ENCODE results near the gene HMG20A.

Gene HMG20A

GRCh38 chr15:77476995-77477394 lies 56.3 kb downstream of the HMG20A start:
- Histone ChIP-seq H3K4me1 (ENCODE audit: control insufficient read depth in 1 of 2, insufficient read depth in 2 of 2, low read length in 2 of 2) (no peaks in the 10 kb centered on the region), H3K4ac (ENCODE audit: low read depth, low read length) (no peak overlapping the region), H4K91ac (ENCODE audit: low read depth, low read length) (no peak overlapping the region), H3K18ac (ENCODE audit: low read length) (no peak overlapping the region), H3K4me2 (ENCODE audit: low read length) (no peak overlapping the region), H3K79me1 (ENCODE audit: low read length) (no peaks in the 10 kb centered on the region), H3K23ac (ENCODE audit: low read length) (no peak overlapping the region), H2BK12ac (ENCODE audit: low read length) (no peak overlapping the region), H2AK5ac (ENCODE audit: low read length) (no peak overlapping the region), H3K36me3 (ENCODE audit: control insufficient read depth in 1 of 2, insufficient read depth in 2 of 2, low read length in 2 of 2) (peaks cover 8 to 13% of the 10 kb centered on the region in 2 experiments), H3K27me3 (ENCODE audit: insufficient read depth, low read length) (no peaks in the 10 kb centered on the region), H4K8ac (ENCODE audit: low read depth, low read length) (no peak overlapping the region), H3K9me3 (ENCODE audit: insufficient read depth, low read depth, low read length) (no peaks in the 10 kb centered on the region), H3K9ac (ENCODE audit: low read length) (no peak overlapping the region), H2BK120ac (ENCODE audit: insufficient read depth, low read length, poor library complexity) (no peak overlapping the region), H3K79me2 (ENCODE audit: control insufficient read depth, insufficient read depth, low read length, poor library complexity) (no peaks in the 10 kb centered on the region), H2AFZ (ENCODE audit: insufficient read depth, low read length, poor library complexity) (no peak overlapping the region), H3K14ac (ENCODE audit: low read length) (no peak overlapping the region), H3K4me3 (ENCODE audit: low read depth, low read length) (no peak overlapping the region), H2BK5ac (ENCODE audit: low read depth, low read length, poor library complexity) (no peak overlapping the region), H4K12ac (ENCODE audit: low read depth, low read length) (no peak overlapping the region), H3K27ac (ENCODE audit: low read depth, low read length) (no peak overlapping the region)
- no CpG with 5 or more reads among the region's 1 CpG for WGBS (ENCODE audit: extremely low coverage, insufficient coverage, insufficient read length)
- DNase-seq, result no peak

DNA sequence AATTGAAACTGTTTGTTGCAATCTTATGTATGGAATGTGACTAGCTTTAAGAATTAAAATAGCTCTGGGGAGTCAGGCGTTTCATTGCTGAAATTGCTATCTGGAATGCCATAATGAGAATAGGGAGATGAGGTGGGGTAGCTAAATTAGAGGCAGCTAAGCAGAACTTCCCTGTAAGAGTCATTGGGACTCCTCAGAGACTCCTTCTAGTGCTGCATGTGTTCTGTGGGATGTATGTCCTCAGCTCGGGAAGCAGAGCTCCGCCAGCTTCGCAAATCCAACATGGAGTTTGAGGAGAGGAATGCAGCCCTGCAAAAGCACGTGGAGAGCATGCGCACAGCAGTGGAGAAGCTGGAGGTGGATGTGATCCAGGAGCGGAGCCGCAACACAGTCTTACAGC lies 57.4 kb downstream of the HMG20A start:
- Histone ChIP-seq H3K18ac (ENCODE audit: low read length) (no peak overlapping the region), H2BK12ac (ENCODE audit: low read length) (no peak overlapping the region), H2BK120ac (ENCODE audit: insufficient read depth, low read length, poor library complexity) (no peak overlapping the region), H2AK5ac (ENCODE audit: low read length) (no peak overlapping the region), H2AFZ (ENCODE audit: insufficient read depth, low read length, poor library complexity) (no peak overlapping the region), H2BK5ac (ENCODE audit: low read depth, low read length, poor library complexity) (no peak overlapping the region), H3K4ac (ENCODE audit: low read depth, low read length) (no peak overlapping the region), H4K91ac (ENCODE audit: low read depth, low read length) (no peak overlapping the region), H3K4me3 (ENCODE audit: low read depth, low read length) (no peak overlapping the region), H3K79me2 (ENCODE audit: control insufficient read depth, insufficient read depth, low read length, poor library complexity) (no peaks in the 10 kb centered on the region), H4K12ac (ENCODE audit: low read depth, low read length) (no peak overlapping the region), H3K4me2 (ENCODE audit: low read length) (no peak overlapping the region), H3K27me3 (ENCODE audit: insufficient read depth, low read length) (no peaks in the 10 kb centered on the region), H3K4me1 (ENCODE audit: control insufficient read depth in 1 of 2, insufficient read depth in 2 of 2, low read length in 2 of 2) (no peaks in the 10 kb centered on the region), H4K8ac (ENCODE audit: low read depth, low read length) (no peak overlapping the region), H3K27ac (ENCODE audit: low read depth, low read length) (no peak overlapping the region), H3K36me3 (ENCODE audit: control insufficient read depth in 1 of 2, insufficient read depth in 2 of 2, low read length in 2 of 2) (peaks cover 6 to 11% of the 10 kb centered on the region in 2 experiments), H3K23ac (ENCODE audit: low read length) (no peak overlapping the region), H3K14ac (ENCODE audit: low read length) (no peak overlapping the region), H3K79me1 (ENCODE audit: low read length) (no peaks in the 10 kb centered on the region), H3K9ac (ENCODE audit: low read length) (no peak overlapping the region), H3K9me3 (ENCODE audit: insufficient read depth, low read depth, low read length) (no peaks in the 10 kb centered on the region)
- DNase-seq, result no peak
- WGBS (ENCODE audit: extremely low coverage, insufficient coverage, insufficient read length), result no CpG with 5 or more reads among the region's 8 CpGs

- Histone ChIP-seq H2AFZ (ENCODE audit: insufficient read depth, low read length, poor library complexity) (no peak overlapping the region), H2AK5ac (ENCODE audit: low read length) (no peak overlapping the region), H3K27ac (ENCODE audit: low read depth, low read length) (no peak overlapping the region), H3K23ac (ENCODE audit: low read length) (no peak overlapping the region), H2BK120ac (ENCODE audit: insufficient read depth, low read length, poor library complexity) (no peak overlapping the region), H2BK12ac (ENCODE audit: low read length) (no peak overlapping the region), H3K4ac (ENCODE audit: low read depth, low read length) (no peak overlapping the region), H3K79me2 (ENCODE audit: control insufficient read depth, insufficient read depth, low read length, poor library complexity) (no peaks in the 10 kb centered on the region), H2BK5ac (ENCODE audit: low read depth, low read length, poor library complexity) (no peak overlapping the region), H3K79me1 (ENCODE audit: low read length) (no peaks in the 10 kb centered on the region), H3K4me1 (ENCODE audit: control insufficient read depth in 1 of 2, insufficient read depth in 2 of 2, low read length in 2 of 2) (peaks cover 0 to 2% of the 10 kb centered on the region in 2 experiments), H3K18ac (ENCODE audit: low read length) (no peak overlapping the region), H3K4me3 (ENCODE audit: low read depth, low read length) (no peak overlapping the region), H3K27me3 (ENCODE audit: insufficient read depth, low read length) (no peaks in the 10 kb centered on the region), H3K4me2 (ENCODE audit: low read length) (no peak overlapping the region), H4K8ac (ENCODE audit: low read depth, low read length) (no peak overlapping the region), H4K12ac (ENCODE audit: low read depth, low read length) (no peak overlapping the region), H3K9me3 (ENCODE audit: insufficient read depth, low read depth, low read length) (no peaks in the 10 kb centered on the region), H4K91ac (ENCODE audit: low read depth, low read length) (no peak overlapping the region), H3K14ac (ENCODE audit: low read length) (no peak overlapping the region), H3K36me3 (ENCODE audit: control insufficient read depth in 1 of 2, insufficient read depth in 2 of 2, low read length in 2 of 2) (peaks cover 9 to 15% of the 10 kb centered on the region in 2 experiments), H3K9ac (ENCODE audit: low read length) (no peak overlapping the region)
- no CpG with 5 or more reads among the region's 3 CpGs for WGBS (ENCODE audit: extremely low coverage, insufficient coverage, insufficient read length)
- no peak for DNase-seq
These were observed 58.3 kb downstream of the HMG20A start for GRCh38 chr15:77479015-77479414.

DNA sequence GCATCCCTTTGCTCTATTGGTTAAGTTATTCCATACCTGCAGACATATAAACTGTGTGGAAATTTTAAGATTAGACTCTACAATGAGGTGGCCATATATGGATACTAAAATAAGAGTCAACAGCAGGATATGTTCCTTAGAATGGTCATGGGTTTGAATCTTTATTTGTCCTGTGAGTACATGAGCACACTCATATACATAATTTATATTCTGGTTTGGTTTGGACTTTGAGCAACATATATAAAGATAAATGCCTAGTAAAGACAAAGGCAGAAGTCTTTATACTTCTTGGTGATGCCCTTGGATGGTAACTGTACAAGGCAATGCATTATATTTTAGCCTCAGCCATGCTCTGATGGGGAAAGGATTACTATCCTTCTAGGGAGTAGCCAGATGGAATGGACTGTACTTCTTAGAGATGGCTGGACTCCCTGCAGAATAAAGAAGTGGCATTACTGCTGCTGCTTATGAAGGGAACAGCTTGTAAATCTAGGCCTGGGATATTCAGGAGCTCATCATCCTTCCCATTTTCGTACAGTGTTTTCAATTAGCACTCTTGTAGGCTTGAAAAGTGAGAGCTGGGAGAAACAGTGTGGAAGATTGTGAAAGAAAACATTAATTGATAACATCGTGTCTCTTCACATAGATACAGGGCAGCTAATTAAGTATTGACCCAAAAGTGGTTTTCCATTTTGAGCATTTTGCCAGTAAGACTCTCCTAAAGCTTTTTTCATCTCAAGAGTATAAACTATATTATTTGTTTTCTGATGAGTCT lies 60.4 kb downstream of the HMG20A start:
- no peak overlapping the region for H3K27ac ChIP-seq (ENCODE audit: low read depth, low read length)
- H4K91ac ChIP-seq (ENCODE audit: low read depth, low read length), result no peak overlapping the region
- no CpG with 5 or more reads among the region's 2 CpGs for WGBS (ENCODE audit: extremely low coverage, insufficient coverage, insufficient read length)
- H3K4me2 ChIP-seq (ENCODE audit: low read length), result no peak overlapping the region
- H3K79me2 ChIP-seq (ENCODE audit: control insufficient read depth, insufficient read depth, low read length, poor library complexity), result no peaks in the 10 kb centered on the region
- no peaks in the 10 kb centered on the region for H3K9me3 ChIP-seq (ENCODE audit: insufficient read depth, low read depth, low read length)
- H3K14ac ChIP-seq (ENCODE audit: low read length), result no peak overlapping the region
- H3K79me1 ChIP-seq (ENCODE audit: low read length), result no peaks in the 10 kb centered on the region
- no peak overlapping the region for H3K4ac ChIP-seq (ENCODE audit: low read depth, low read length)
- no peak overlapping the region for H2BK5ac ChIP-seq (ENCODE audit: low read depth, low read length, poor library complexity)
- no peak for DNase-seq
- H3K27me3 ChIP-seq (ENCODE audit: insufficient read depth, low read length), result no peaks in the 10 kb centered on the region
- peaks cover 0 to 2% of the 10 kb centered on the region in 2 experiments for H3K4me1 ChIP-seq (ENCODE audit: control insufficient read depth in 1 of 2, insufficient read depth in 2 of 2, low read length in 2 of 2)
- H4K12ac ChIP-seq (ENCODE audit: low read depth, low read length), result no peak overlapping the region
- no peak overlapping the region for H3K18ac ChIP-seq (ENCODE audit: low read length)
- H2AK5ac ChIP-seq (ENCODE audit: low read length), result no peak overlapping the region
- peaks cover 12 to 21% of the 10 kb centered on the region in 2 experiments for H3K36me3 ChIP-seq (ENCODE audit: control insufficient read depth in 1 of 2, insufficient read depth in 2 of 2, low read length in 2 of 2)
- no peak overlapping the region for H2BK120ac ChIP-seq (ENCODE audit: insufficient read depth, low read length, poor library complexity)
- H2AFZ ChIP-seq (ENCODE audit: insufficient read depth, low read length, poor library complexity), result no peak overlapping the region
- H3K23ac ChIP-seq (ENCODE audit: low read length), result no peak overlapping the region
- H3K9ac ChIP-seq (ENCODE audit: low read length), result no peak overlapping the region
- no peak overlapping the region for H4K8ac ChIP-seq (ENCODE audit: low read depth, low read length)
- H3K4me3 ChIP-seq (ENCODE audit: low read depth, low read length), result no peak overlapping the region
- no peak overlapping the region for H2BK12ac ChIP-seq (ENCODE audit: low read length)

Data from trophoblast cell (in vitro differentiated cells and primary cell).